GM03348 (cell line): ENCODE data around the gene ASAH2.
A peak's percentile ranks its signal among the peaks of the same experiment; 100 is the strongest.
"Not testable (repeated sequence)": the region's sequence is repeated elsewhere in the genome, so short reads cannot be mapped to it uniquely, and the experiment has no call there.

Experiments used
- DNase-seq: peaks from one replicate; pipeline ENCODE4 v3.0.0; 2012; ENCODE audit warnings: low spot score

Gene ASAH2

GRCh38 chr10:50254479-50254878 lies 3.2 kb upstream of the ASAH2 start:
- no peak for DNase-seq

- no peak for DNase-seq
Observed at GRCh38 chr10:50250096-50250854, 1.0 kb downstream of the ASAH2 start.

GRCh38 chr10:50248598-50248997 lies 2.7 kb downstream of the ASAH2 start:
- no peak for DNase-seq

- DNase-seq: no peak
Observed at GRCh38 chr10:50248062-50248461, 3.3 kb downstream of the ASAH2 start.

- no peak for DNase-seq
Observed at GRCh38 chr10:50244201-50244600, 7.1 kb downstream of the ASAH2 start.

GRCh38 chr10:50242777-50243176 lies 8.5 kb downstream of the ASAH2 start:
- DNase-seq: no peak

- not testable (repeated sequence) for DNase-seq
Observed at GRCh38 chr10:50241478-50241877, 9.8 kb downstream of the ASAH2 start.

- DNase-seq: no peak
Observed at GRCh38 chr10:50234486-50234885, 16.8 kb downstream of the ASAH2 start.

GRCh38 chr10:50232261-50232639 lies 19.1 kb downstream of the ASAH2 start:
- DNase-seq: no peak

- DNase-seq: no peak
Observed at GRCh38 chr10:50231515-50232260, 19.6 kb downstream of the ASAH2 start.

GRCh38 chr10:50229460-50229859 lies 21.9 kb downstream of the ASAH2 start:
- DNase-seq: no peak

- DNase-seq: no peak
Observed at GRCh38 chr10:50228672-50229071, 22.6 kb downstream of the ASAH2 start.

GRCh38 chr10:50226610-50227009 lies 24.7 kb downstream of the ASAH2 start:
- no peak for DNase-seq

GRCh38 chr10:50224330-50224952 lies 26.9 kb downstream of the ASAH2 start:
- DNase-seq: peak; percentile 55

GRCh38 chr10:50222199-50222598 lies 29.1 kb downstream of the ASAH2 start:
- no peak for DNase-seq

- no peak for DNase-seq
Observed at GRCh38 chr10:50221470-50221869, 29.8 kb downstream of the ASAH2 start.

- no peak for DNase-seq
Observed at GRCh38 chr10:50219646-50220045, 31.7 kb downstream of the ASAH2 start.

GRCh38 chr10:50219200-50219599 lies 32.1 kb downstream of the ASAH2 start:
- DNase-seq: no peak

- DNase-seq: peak; percentile 15
Observed at GRCh38 chr10:50216894-50217293, 34.4 kb downstream of the ASAH2 start.

- DNase-seq: no peak
Observed at GRCh38 chr10:50216418-50216817, 34.9 kb downstream of the ASAH2 start.

GRCh38 chr10:50211670-50212069 lies 39.6 kb downstream of the ASAH2 start:
- no peak for DNase-seq

- no peak for DNase-seq
Observed at GRCh38 chr10:50210876-50211275, 40.4 kb downstream of the ASAH2 start.
